HepG2 (cell line): Measurements from ENCODE around the gene THSD4. TPM values are rescaled to one million over a fixed set of nuclear protein-coding genes. Genes with fewer than 3 reads are reported as not detected.

Experiments
- ATAC-seq: fragments of 200-7000 bp; cut with Tn5 transposase; 3 replicates; pipeline ENCODE4 v1.9.1; 2020; ENCODE audit warnings: mild to moderate bottlenecking, moderate library complexity
- BruUV-seq: library from RNA; stranded (reverse); fragments of 400-500 nt; replicated peaks from 2 replicates; lab custom pipeline; 2021; lab: Mats Ljungman, UMichigan
- CTCF ChIA-PET: fragments of 300-600 bp; formaldehyde crosslinking; extraction: SDS; loops from one replicate; lab custom pipeline; 2021; ENCODE audit warnings: low total read pairs, inconsistent platforms, low intra/inter-chr PET ratio; lab: Yijun Ruan, JAX
- POLR2A ChIA-PET: fragments of 350-600 bp; sonication (Branson Sonifier 250); formaldehyde crosslinking; loops from one replicate; lab custom pipeline; 2020; ENCODE audit warnings: antibody characterized with exemption, inconsistent platforms; lab: Yijun Ruan, JAX
- DNase-seq: peaks from one replicate; pipeline ENCODE4 v3.0.0-alpha.2; 2015; ENCODE audit warnings: low spot score
- FAIRE-seq: peaks from 3 replicates; lab custom pipeline; 2011; peaks lifted over from hg19 to GRCh38; lab: Jason Lieb, UNC
- H2AFZ ChIP-seq: one replicate; pipeline ENCODE4 v1.6.1; 2011; ENCODE audit warnings: low read length, inconsistent platforms
- H3K27ac ChIP-seq: fragments of 300-600 bp; 3 replicates; pipeline ENCODE4 v1.8.0; 2011; ENCODE audit warnings: mixed run types, mild to moderate bottlenecking, mixed read lengths, low read length, inconsistent platforms; ENCODE audit not compliant: insufficient read depth; ENCODE audit errors: extremely low read length
- H3K27me3 ChIP-seq, 2 experiments: fragments of 200-600 bp in 1 of 2; 2 replicates in 1 of 2; 3 replicates in 1 of 2; pipeline versions ENCODE4 v1.6.0 to v1.8.0; 2011; ENCODE audit warnings: low read length in 2 of 2, mild to moderate bottlenecking in 2 of 2, moderate library complexity in 2 of 2, inconsistent platforms in 1 of 2; ENCODE audit not compliant: insufficient read depth in 2 of 2, control insufficient read depth in 1 of 2
- H3K36me3 ChIP-seq, 2 experiments: fragments of 200-600 bp in 1 of 2; replicated peaks in 1 of 2; 2 replicates in 1 of 2; 3 replicates in 1 of 2; pipeline versions ENCODE4 v1.5.1 to v1.8.0; 2011; ENCODE audit warnings: low read length in 2 of 2, inconsistent platforms in 1 of 2; ENCODE audit not compliant: insufficient read depth in 2 of 2, control insufficient read depth in 1 of 2
- H3K4me1 ChIP-seq: 2 replicates; pipeline ENCODE4 v1.5.1; 2012; ENCODE audit warnings: low read length, inconsistent platforms; ENCODE audit not compliant: insufficient read depth
- H3K4me2 ChIP-seq: 2 replicates; pipeline ENCODE4 v1.6.0; 2011; ENCODE audit warnings: low read depth, low read length, inconsistent platforms
- H3K4me3 ChIP-seq, 3 experiments: fragments of 200-600 bp in 1 of 3; sonication (generic), shearing (Covaris generic) in 1 of 3; replicated peaks in 1 of 3; 2 replicates each; pipeline ENCODE4 v1.5.1; 2011 to 2016; ENCODE audit warnings: low read length in 3 of 3, inconsistent platforms in 2 of 3, low read depth in 2 of 3, mild to moderate bottlenecking in 2 of 3, control low read depth in 1 of 3, mixed read lengths in 1 of 3; ENCODE audit not compliant: insufficient read depth in 1 of 3
- H3K79me2 ChIP-seq: one replicate; pipeline ENCODE4 v1.6.1; 2011; ENCODE audit warnings: low read length, inconsistent platforms; ENCODE audit not compliant: insufficient read depth
- H3K9ac ChIP-seq: 2 replicates; pipeline ENCODE4 v1.6.0; 2011; ENCODE audit warnings: mild to moderate bottlenecking, low read depth, low read length, inconsistent platforms; ENCODE audit not compliant: insufficient read depth
- H3K9me3 ChIP-seq: 2 replicates; pipeline ENCODE4 v1.5.1; 2012; ENCODE audit warnings: mild to moderate bottlenecking, low read length
- H4K20me1 ChIP-seq: 2 replicates; pipeline ENCODE4 v1.6.0; 2011; ENCODE audit warnings: inconsistent platforms, mild to moderate bottlenecking, low read length, moderate library complexity; ENCODE audit not compliant: insufficient read depth
- CEBPZ ChIP-seq: IDR thresholded peaks from 2 replicates; pipeline ENCODE4 v1.6.1; 2012; ENCODE audit warnings: low read length, improper control_type of control experiment
- CTCF ChIP-seq: sonication (generic); formaldehyde crosslinking; IDR thresholded peaks from 2 replicates; pipeline ENCODE4 v1.5.0; 2020; ENCODE audit warnings: mild to moderate bottlenecking, missing genetic modification reagents, moderate library complexity
- HOXA3 ChIP-seq: sonication (generic); formaldehyde crosslinking; IDR thresholded peaks from 2 replicates; pipeline ENCODE4 v1.5.0; 2020; ENCODE audit warnings: missing genetic modification reagents
- MAFK ChIP-seq, 2 experiments: IDR thresholded peaks in 1 of 2; conservative IDR thresholded peaks in 1 of 2; 2 replicates each; pipeline ENCODE4 v1.6.1; 2011; ENCODE audit warnings: improper control_type of control experiment in 2 of 2, low read length in 2 of 2
- MED13 ChIP-seq: sonication (generic); formaldehyde crosslinking; IDR thresholded peaks from 2 replicates; pipeline ENCODE4 v1.5.0; 2020; ENCODE audit warnings: missing genetic modification reagents
- NFIB ChIP-seq: sonication (generic); formaldehyde crosslinking; IDR thresholded peaks from 2 replicates; pipeline ENCODE4 v1.9.0; 2021; ENCODE audit warnings: missing genetic modification reagents, mild to moderate bottlenecking, borderline replicate concordance
- PHF5A ChIP-seq: IDR thresholded peaks from one replicate; pipeline ENCODE4 v1.6.1; 2018; ENCODE audit warnings: low read depth, missing genetic modification reagents; ENCODE audit not compliant: unreplicated experiment
- SMC3 ChIP-seq: IDR thresholded peaks from 2 replicates; pipeline ENCODE4 v1.6.1; 2011; ENCODE audit warnings: low read length, improper control_type of control experiment
- SOX13 ChIP-seq, 3 experiments: fragments of 450-650 bp in 1 of 3; sonication (generic) in 1 of 3; formaldehyde crosslinking in 1 of 3; IDR thresholded peaks in 2 of 3; conservative IDR thresholded peaks in 1 of 3; 2 replicates each; pipeline versions ENCODE4 v1.5.0 to v1.6.1; 2016 to 2020; ENCODE audit warnings: antibody characterized with exemption in 1 of 3, mild to moderate bottlenecking in 1 of 3, missing compliant biosample characterization in 1 of 3, missing genetic modification reagents in 1 of 3, moderate library complexity in 1 of 3
- SRSF4 ChIP-seq: fragments of 200-400 bp; formaldehyde crosslinking; IDR thresholded peaks from one replicate; pipeline ENCODE4 v1.6.1; 2018; ENCODE audit warnings: mild to moderate bottlenecking, low read depth, low read length, moderate library complexity; ENCODE audit not compliant: poor library complexity, severe bottlenecking
- STAG1 ChIP-seq: sonication (generic); formaldehyde crosslinking; IDR thresholded peaks from 2 replicates; pipeline ENCODE4 v1.4.0; 2020; ENCODE audit warnings: missing genetic modification reagents
- SYNCRIP ChIP-seq: fragments of 200-400 bp; formaldehyde crosslinking; IDR thresholded peaks from 2 replicates; pipeline ENCODE4 v1.6.1; 2018; ENCODE audit warnings: mild to moderate bottlenecking, low read depth, low read length; ENCODE audit not compliant: insufficient read depth
- ZBTB20 ChIP-seq: sonication (generic); formaldehyde crosslinking; IDR thresholded peaks from 2 replicates; pipeline ENCODE4 v1.8.1; 2023; ENCODE audit warnings: missing genetic modification reagents, low read depth, mild to moderate bottlenecking, borderline replicate concordance
- ZC3H4 ChIP-seq: sonication (generic); formaldehyde crosslinking; IDR thresholded peaks from 2 replicates; pipeline ENCODE4 v1.4.0; 2020; ENCODE audit warnings: missing genetic modification reagents, borderline replicate concordance
- ZMAT3 ChIP-seq: sonication (generic); formaldehyde crosslinking; conservative IDR thresholded peaks from 2 replicates; pipeline ENCODE4 v1.7.0; 2021; ENCODE audit warnings: missing genetic modification reagents
- ZNF136 ChIP-seq: sonication (generic); formaldehyde crosslinking; IDR thresholded peaks from 2 replicates; pipeline ENCODE4 v1.8.1; 2022; ENCODE audit warnings: low read depth, mild to moderate bottlenecking, moderate library complexity, missing genetic modification reagents
- ZNF562 ChIP-seq: sonication (generic); formaldehyde crosslinking; IDR thresholded peaks from 2 replicates; pipeline ENCODE4 v1.8.0; 2022; ENCODE audit warnings: missing genetic modification reagents, borderline replicate concordance
- whole genome bisulfite sequencing: methylation state at CpG from one replicate; pipeline ENCODE4 v1.1.6; 2017; ENCODE audit warnings: low lambda C conversion rate; 5-methylcytosine and 5-hydroxymethylcytosine counted together
- in situ Hi-C: cut with HindIII; loops from 2 replicates; pipeline ENCODE4 v1.10.0; 2017; ENCODE audit warnings: low pct_unique_long_range_greater_than_20kb; ENCODE audit not compliant: extremely low pct_ligation_motif_present
- intact Hi-C: fragments of 100-400 bp; cut with micrococcal nuclease; formaldehyde crosslinking; loops from one replicate; pipeline ENCODE4 v1.10.0; 2022; ENCODE audit not compliant: unreplicated experiment
- polyA plus RNA-seq, 8 experiments: library from polyadenylated mRNA; depleted of rRNA in 3 of 8; stranded (reverse) in 7 of 8; unstranded in 1 of 8; fragments of >200 nt; fragmentation: Illumina TruSeq in 4 of 8; extraction: Trizol in 4 of 8; gene quantifications; 2 replicates each; pipeline versions ENCODE4 v1.2.1 to v1.2.3, GENCODE V29; 2011 to 2016; ENCODE audit warnings: low read depth in 4 of 8, missing spikeins in 1 of 8, mixed read lengths in 1 of 8; ENCODE audit not compliant: insufficient read depth in 1 of 8
- total RNA-seq, 5 experiments: library from RNA; depleted of rRNA; stranded (reverse); fragments of >200 nt; fragmentation: Illumina TruSeq; extraction: Trizol; gene quantifications; 2 replicates each; pipeline ENCODE4 v1.2.3, GENCODE V29; 2016; ENCODE audit warnings: low read depth in 1 of 5

THSD4 gene
- total and polyA plus RNA-seq, 2 of the 13 experiments (the other 11 are each of a cell fraction or from before 2014, with no cell fraction given): 0.07 to 0.21 TPM

GRCh38 chr15:71098920-71099319 lies 16.4 kb upstream of the THSD4 start (continued):
- TF ChIP-seq SRSF4 (no peak), SYNCRIP (no peak), MAFK (conservative IDR thresholded peaks at IDR 0.05 in 1 of 2, IDR thresholded peaks at IDR 0.05 in 1 of 2; ENCODE audit: low read length in 2 of 2) (no peak), NFIB (CRISPR knock-in tag) (no peak), ZBTB20 (CRISPR knock-in tag) (no peak), SOX13 (IDR thresholded peaks at IDR 0.05) (no peak), SOX13 (CRISPR knock-in tag; conservative IDR thresholded peaks at IDR 0.05 in 1 of 2, IDR thresholded peaks at IDR 0.05 in 1 of 2) (no peak), MED13 (CRISPR knock-in tag) (no peak), ZNF136 (no peak), ZC3H4 (CRISPR knock-in tag) (no peak), PHF5A (CRISPR knock-in tag) (no peak), ZNF562 (CRISPR knock-in tag) (no peak)

GRCh38 chr15:71103102-71103676 lies 12.1 kb upstream of the THSD4 start:
- intact Hi-C loops: loop anchor here (1.0 kb wide), 1 partner anchor 129 kb away; no protein-coding TSS in a partner anchor
- ChIA-PET CTCF (interaction anchor here (0.6 to 1.5 kb wide), 4 partner anchors 129 to 698 kb away, joined by 3 read pairs; no protein-coding TSS in a partner anchor), POLR2A (no interaction called here)
- Histone ChIP-seq H3K9ac (no peak overlapping the region), H3K79me2 (no peaks in the 10 kb centered on the region), H4K20me1 (no peaks in the 10 kb centered on the region), H3K36me3 (no peaks in the 10 kb centered on the region), H3K4me3 (no peak overlapping the region), H3K4me1 (no peaks in the 10 kb centered on the region), H3K27me3 (no peaks in the 10 kb centered on the region), H3K27ac (no peak overlapping the region), H3K4me2 (no peak overlapping the region), H2AFZ (no peak overlapping the region), H3K9me3 (no peaks in the 10 kb centered on the region)
- DNase-seq (peak; percentile 15), ATAC-seq (peak; percentile 90), FAIRE-seq (peak; percentile 81)
- no TSS peak for BruUV-seq
- 10% methylated on average over 2 of the region's 2 CpGs for WGBS
- in situ Hi-C loops: no loop called here
- TF ChIP-seq HOXA3 (CRISPR knock-in tag) (no peak), CEBPZ (no peak), STAG1 (peak; percentile 26; the same call in 1 of the 2 replicates), ZMAT3 (no peak), CTCF (CRISPR knock-in tag) (peak; percentile 52), SOX13 (IDR thresholded peaks at IDR 0.05) (no peak), SOX13 (CRISPR knock-in tag; conservative IDR thresholded peaks at IDR 0.05 in 1 of 2, IDR thresholded peaks at IDR 0.05 in 1 of 2) (no peak), SMC3 (peak; percentile 42; the same call in 1 of the 2 replicates)
